HG02884 (cell line): ENCODE measurements around the gene PRDM16.
"Not testable (repeated sequence)": the region's sequence is repeated elsewhere in the genome, so short reads cannot be mapped to it uniquely, and the experiment has no call there.

Experiments used
- ATAC-seq: cut with Tn5 transposase; IDR thresholded peaks from one replicate; pipeline ENCODE4 v1.9.1; 2021; ENCODE audit warnings: mild to moderate bottlenecking, moderate library complexity; ENCODE audit not compliant: unreplicated experiment

The PRDM16 gene

GRCh38 chr1:3271866-3272265 lies 202.9 kb downstream of the PRDM16 start:
- ATAC-seq, result no peak

- ATAC-seq, result no peak
Measured at GRCh38 chr1:3272321-3273045, 203.5 kb downstream of the PRDM16 start.

- no peak for ATAC-seq
Measured at GRCh38 chr1:3273447-3273846, 204.4 kb downstream of the PRDM16 start.

GRCh38 chr1:3274972-3275371 lies 206.0 kb downstream of the PRDM16 start:
- ATAC-seq, result no peak

- no peak for ATAC-seq
Measured at GRCh38 chr1:3275471-3276340, 206.7 kb downstream of the PRDM16 start.

GRCh38 chr1:3276341-3276800 lies 207.4 kb downstream of the PRDM16 start:
- ATAC-seq, result no peak

- no peak for ATAC-seq
Measured at GRCh38 chr1:3277011-3277471, 208.0 kb downstream of the PRDM16 start.

GRCh38 chr1:3277623-3278022 lies 208.6 kb downstream of the PRDM16 start:
- ATAC-seq, result no peak

GRCh38 chr1:3278416-3279181 lies 209.6 kb downstream of the PRDM16 start:
- no peak for ATAC-seq

- no peak for ATAC-seq
Measured at GRCh38 chr1:3279182-3279470, 210.1 kb downstream of the PRDM16 start.

GRCh38 chr1:3281735-3282134 lies 212.7 kb downstream of the PRDM16 start:
- no peak for ATAC-seq

- ATAC-seq, result no peak
Measured at GRCh38 chr1:3282186-3282585, 213.2 kb downstream of the PRDM16 start.

- ATAC-seq, result no peak
Measured at GRCh38 chr1:3282656-3283430, 213.8 kb downstream of the PRDM16 start.

- ATAC-seq, result no peak
Measured at GRCh38 chr1:3283849-3284248, 214.8 kb downstream of the PRDM16 start.

GRCh38 chr1:3284691-3285090 lies 215.7 kb downstream of the PRDM16 start:
- no peak for ATAC-seq

GRCh38 chr1:3285106-3285740 lies 216.2 kb downstream of the PRDM16 start:
- no peak for ATAC-seq

GRCh38 chr1:3287095-3287494 lies 218.1 kb downstream of the PRDM16 start:
- ATAC-seq, result not testable (repeated sequence)

- ATAC-seq, result no peak
Measured at GRCh38 chr1:3287656-3288160, 218.7 kb downstream of the PRDM16 start.

GRCh38 chr1:3289502-3289901 lies 220.5 kb downstream of the PRDM16 start:
- no peak for ATAC-seq

- no peak for ATAC-seq
Measured at GRCh38 chr1:3290438-3290837, 221.4 kb downstream of the PRDM16 start.
